HCT116 (cell line): ENCODE results near the gene NAT9. TPM values are rescaled to one million over a fixed set of nuclear protein-coding genes. Genes with fewer than 3 reads are reported as not detected.

Experiments used
- ATAC-seq: fragments of 200-7000 bp; cut with Tn5 transposase; 2 replicates; pipeline ENCODE4 v1.9.1; 2020; ENCODE audit warnings: mild to moderate bottlenecking, moderate library complexity
- BruUV-seq: library from RNA; stranded (reverse); fragments of 400-500 nt; replicated peaks from 2 replicates; lab custom pipeline; 2021; lab: Mats Ljungman, UMichigan
- CTCF ChIA-PET: fragments of 300-600 bp; sonication (Branson Sonifier 250); formaldehyde crosslinking; loops from one replicate; lab custom pipeline; 2021; ENCODE audit warnings: antibody characterized with exemption; lab: Charles Lee
- POLR2A ChIA-PET: fragments of 300-600, 350-600 bp; sonication (Branson Sonifier 250); formaldehyde crosslinking; loops from one replicate; lab custom pipeline; 2021; ENCODE audit warnings: antibody characterized with exemption; lab: Charles Lee
- RAD21 ChIA-PET, 2 experiments: fragments of 300-600 bp; sonication (Branson Sonifier 250); formaldehyde crosslinking; loops; one replicate each; lab custom pipeline; 2023; ENCODE audit warnings: low total read pairs in 2 of 2; ENCODE audit not compliant: uncharacterized antibody in 2 of 2, unreplicated experiment in 2 of 2, low non-redundant PET in 1 of 2; lab: Charles Lee
- DNase-seq: peaks from one replicate; pipeline ENCODE4 v3.0.0-alpha.2; 2010; ENCODE audit warnings: low read depth, low spot score
- H2AFZ ChIP-seq: fragments of 200-600 bp; shearing (Covaris generic), sonication (generic); 2 replicates; pipeline ENCODE4 v1.6.1; 2017; ENCODE audit warnings: low read depth, mixed run types, mixed read lengths, antibody characterized with exemption, low read length; ENCODE audit not compliant: poor library complexity, severe bottlenecking
- H3K27ac ChIP-seq: 2 replicates; pipeline ENCODE4 v1.5.1; 2012; ENCODE audit warnings: low read depth, low read length
- H3K27me3 ChIP-seq: fragments of 200-600 bp; sonication (generic); 2 replicates; pipeline ENCODE4 v1.6.1; 2016; ENCODE audit warnings: mixed run types, low read length, mixed read lengths; ENCODE audit not compliant: insufficient read depth
- H3K36me3 ChIP-seq, 2 experiments: fragments of 200-500 bp in 1 of 2; fragments of 200-600 bp in 1 of 2; sonication (Bioruptor generic) in 1 of 2; sonication (generic) in 1 of 2; 2 replicates each; pipeline versions ENCODE4 v1.5.1 to v1.6.1; 2014 to 2016; ENCODE audit warnings: low read length in 2 of 2, inconsistent platforms in 1 of 2, mixed read lengths in 1 of 2, mixed run types in 1 of 2; ENCODE audit not compliant: insufficient read depth in 2 of 2, control insufficient read depth in 1 of 2
- H3K4me1 ChIP-seq, 2 experiments: fragments of 200-600 bp in 1 of 2; sonication (generic) in 1 of 2; 2 replicates each; pipeline versions ENCODE4 v1.5.1 to v1.6.1; 2012 to 2017; ENCODE audit warnings: low read length in 2 of 2, inconsistent platforms in 1 of 2, mild to moderate bottlenecking in 1 of 2, mixed read lengths in 1 of 2, mixed run types in 1 of 2, moderate library complexity in 1 of 2; ENCODE audit not compliant: insufficient read depth in 2 of 2, control insufficient read depth in 1 of 2
- H3K4me2 ChIP-seq: fragments of 200-600 bp; sonication (generic); 2 replicates; pipeline ENCODE4 v1.6.1; 2017; ENCODE audit warnings: mixed run types, low read length, mixed read lengths
- H3K4me3 ChIP-seq, 2 experiments: fragments of 200-600 bp in 1 of 2; sonication (generic) in 1 of 2; replicated peaks in 1 of 2; 2 replicates each; pipeline ENCODE4 v1.5.1; 2011 to 2016; ENCODE audit warnings: low read length in 2 of 2, control low read depth in 1 of 2, low read depth in 1 of 2, mild to moderate bottlenecking in 1 of 2, mixed read lengths in 1 of 2, mixed run types in 1 of 2
- H3K79me2 ChIP-seq: fragments of 200-600 bp; sonication (generic); 2 replicates; pipeline ENCODE4 v1.6.1; 2017; ENCODE audit warnings: mild to moderate bottlenecking, mixed run types, low read length, moderate library complexity, mixed read lengths; ENCODE audit not compliant: insufficient read depth
- H3K9ac ChIP-seq: fragments of 200-600 bp; sonication (generic); 2 replicates; pipeline ENCODE4 v1.6.1; 2016; ENCODE audit warnings: low read length, mixed read lengths
- H3K9me2 ChIP-seq: fragments of 200-600 bp; sonication (generic), shearing (Covaris generic); 2 replicates; pipeline ENCODE4 v1.6.1; 2017; ENCODE audit warnings: mixed run types, mild to moderate bottlenecking, moderate library complexity; ENCODE audit not compliant: insufficient read depth
- H3K9me3 ChIP-seq, 2 experiments: fragments of 200-500 bp in 1 of 2; fragments of 200-600 bp in 1 of 2; sonication (Bioruptor generic) in 1 of 2; sonication (generic) in 1 of 2; 2 replicates each; pipeline ENCODE4 v1.6.1; 2014 to 2017; ENCODE audit warnings: low read length in 2 of 2, mixed read lengths in 2 of 2, inconsistent platforms in 1 of 2, low read depth in 1 of 2, mild to moderate bottlenecking in 1 of 2, mixed run types in 1 of 2, moderate library complexity in 1 of 2; ENCODE audit not compliant: control insufficient read depth in 1 of 2, insufficient read depth in 1 of 2
- H4K20me1 ChIP-seq: fragments of 200-600 bp; sonication (generic), shearing (Covaris generic); 2 replicates; pipeline ENCODE4 v1.6.1; 2017; ENCODE audit warnings: mixed run types, mild to moderate bottlenecking, moderate library complexity; ENCODE audit not compliant: insufficient read depth
- CBX3 ChIP-seq: IDR thresholded peaks from 2 replicates; pipeline ENCODE4 v1.6.1; 2012; ENCODE audit warnings: low read depth
- FOSL1 ChIP-seq: IDR thresholded peaks from 2 replicates; pipeline ENCODE4 v1.6.1; 2012; ENCODE audit warnings: low read depth
- RAD21 ChIP-seq: IDR thresholded peaks from 2 replicates; pipeline ENCODE4 v1.6.1; 2012; ENCODE audit warnings: low read depth, mild to moderate bottlenecking
- SIN3A ChIP-seq: IDR thresholded peaks from 2 replicates; pipeline ENCODE4 v1.6.1; 2012; ENCODE audit warnings: low read depth
- SRF ChIP-seq: IDR thresholded peaks from 2 replicates; pipeline ENCODE4 v1.6.1; 2012; ENCODE audit warnings: low read depth
- ZFX ChIP-seq: fragments of 450-650 bp; IDR thresholded peaks from 2 replicates; pipeline ENCODE4 v1.6.1; 2017
- intact Hi-C: fragments of 100-400 bp; cut with micrococcal nuclease; formaldehyde crosslinking; loops from 2 replicates; pipeline ENCODE4 v1.10.0; 2022
- total RNA-seq: library from RNA; stranded (reverse); gene quantifications from one replicate; pipeline ENCODE4 v1.2.1, GENCODE V29; 2021; ENCODE audit not compliant: unreplicated experiment

Gene NAT9
- total RNA-seq, 1 experiment from 2014 or later = 88.7 TPM

DNA sequence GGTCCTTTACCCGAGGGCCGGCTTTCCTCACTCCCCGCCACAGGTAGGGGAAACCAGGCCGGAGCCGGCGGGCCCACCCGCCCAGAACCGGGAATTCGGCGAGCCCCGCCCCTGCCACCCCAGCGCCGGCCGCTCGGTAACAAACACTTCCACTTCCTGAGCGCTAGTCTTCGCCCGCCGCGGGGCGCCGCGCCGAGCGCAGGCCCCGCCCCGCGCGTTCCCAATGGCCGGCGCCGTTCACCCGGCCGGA, 27.9 kb downstream of the NAT9 start:
- ATAC-seq = no peak
- BruUV-seq = no TSS peak
- Histone ChIP-seq H3K9me2 (no peaks in the 10 kb centered on the region), H2AFZ (no peak overlapping the region)
- TF ChIP-seq SIN3A = no peak
- TF ChIP-seq RAD21 = no peak
- TF ChIP-seq, all 23 proteins: peak for 0
- Histone ChIP-seq H3K4me3 (peak overlapping the region; percentile 49 to 74), H3K9ac (peak overlapping the region; percentile 57), H3K4me2 (peak overlapping the region; percentile 87), H4K20me1 (peaks cover 3% of the 10 kb centered on the region; the same call in 1 of the 2 replicates), H3K36me3 (peaks cover 0 to 2% of the 10 kb centered on the region in 2 experiments; a peak in 2 of 4 replicates), H3K9me3 (no peaks in the 10 kb centered on the region), H3K27me3 (no peaks in the 10 kb centered on the region), H3K27ac (peak overlapping the region; percentile 53), H3K79me2 (peaks cover 47% of the 10 kb centered on the region), H3K4me1 (peaks cover 34 to 61% of the 10 kb centered on the region in 2 experiments)
- POLR2A ChIA-PET = interaction anchor here (0.9 to 3.2 kb wide), 3 partner anchors 10 to 26 kb away, joined by 3 to 12 read pairs (median 3); partner anchors contain the start of gene RAB37
- no peak for DNase-seq
- CTCF ChIA-PET = interaction anchor here (4.5 kb wide), 1 partner anchor 12 kb away, joined by 42 read pairs; the partner anchor contains the start of gene RAB37
- intact Hi-C loops = no loop called here
- RAD21 ChIA-PET = no interaction called here

DNA sequence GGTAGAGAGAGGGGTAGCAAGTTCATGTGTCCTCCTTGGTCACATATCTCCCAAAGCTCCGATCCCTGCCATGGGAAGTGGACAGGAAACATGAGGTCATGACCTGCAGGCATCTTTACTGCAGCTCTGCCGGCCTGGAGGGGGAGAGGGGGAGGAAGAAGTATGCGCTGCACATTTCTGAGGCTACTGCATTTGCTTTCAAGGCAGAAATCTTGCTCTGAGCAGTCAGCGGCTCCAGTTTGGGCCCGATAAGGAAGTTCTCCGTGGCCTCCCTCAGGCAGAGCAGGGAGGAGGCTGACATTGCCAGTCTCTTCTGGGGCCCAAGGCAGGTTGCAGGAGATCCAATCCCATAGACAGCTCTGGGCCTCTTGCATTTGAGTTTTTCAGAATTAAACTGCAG, 29.2 kb downstream of the NAT9 start:
- intact Hi-C loops = no loop called here
- H2AFZ ChIP-seq = no peak overlapping the region
- H3K27ac ChIP-seq = no peak overlapping the region
- peaks cover 3% of the 10 kb centered on the region; the same call in 1 of the 2 replicates for H4K20me1 ChIP-seq
- POLR2A ChIA-PET = interaction anchor here (1.3 to 3.2 kb wide), 2 partner anchors 10 to 12 kb away, joined by 4 to 12 read pairs; partner anchors contain the start of gene RAB37
- no peaks in the 10 kb centered on the region for H3K27me3 ChIP-seq
- H3K4me1 ChIP-seq = peaks cover 27 to 48% of the 10 kb centered on the region in 2 experiments
- ATAC-seq (no peak), DNase-seq (no peak)
- BruUV-seq = no TSS peak
- peaks cover 0 to 2% of the 10 kb centered on the region in 2 experiments; a peak in 2 of 4 replicates for H3K36me3 ChIP-seq
- RAD21 ChIA-PET = no interaction called here
- peaks cover 34% of the 10 kb centered on the region for H3K79me2 ChIP-seq
- H3K9me3 ChIP-seq = no peaks in the 10 kb centered on the region
- TF ChIP-seq ZFX (no peak), CBX3 (no peak), SRF (no peak), FOSL1 (no peak)
- no peak overlapping the region for H3K4me2 ChIP-seq
- H3K9ac ChIP-seq = no peak overlapping the region
- H3K4me3 ChIP-seq = no peak overlapping the region
- H3K9me2 ChIP-seq = no peaks in the 10 kb centered on the region
- CTCF ChIA-PET = interaction anchor here (1.8 to 4.5 kb wide), 7 partner anchors 10 to 126 kb away, joined by 6 to 55 read pairs (median 22); partner anchors contain the start of genes FDXR and RAB37
